ENCODE measurements around the gene UST.

DNA sequence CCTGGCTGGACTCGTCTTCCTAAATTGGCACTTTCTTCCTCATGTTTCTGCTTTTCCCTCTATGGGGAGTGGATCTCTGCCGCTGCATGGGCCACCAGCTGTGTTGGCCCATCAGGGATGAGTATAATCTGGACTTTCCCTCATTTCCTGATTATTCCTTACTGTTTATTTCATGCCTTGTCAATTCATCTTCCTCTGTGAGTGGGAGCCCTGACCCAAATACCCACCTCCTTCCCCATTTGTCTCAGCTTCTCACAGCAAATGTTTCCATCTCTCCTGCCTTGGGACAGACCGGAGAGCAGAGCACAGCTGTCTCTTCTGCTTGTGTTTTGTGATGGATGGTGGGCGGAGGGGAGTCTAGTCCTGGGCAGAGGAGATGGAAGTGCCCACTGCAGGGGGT lies 212.7 kb downstream of the UST start:
- TF ChIP-seq TCF12 (IDR thresholded peaks at IDR 0.05; ENCODE audit: low read depth, low read length) (no peak), YY1 (IDR thresholded peaks at IDR 0.05; ENCODE audit: low read depth, low read length) (no peak), JUND (IDR thresholded peaks at IDR 0.05; ENCODE audit: low read length) (no peak), SIX5 (IDR thresholded peaks at IDR 0.05; ENCODE audit: low read depth, low read length) (no peak)
- TF ChIP-seq, protein P1, sequence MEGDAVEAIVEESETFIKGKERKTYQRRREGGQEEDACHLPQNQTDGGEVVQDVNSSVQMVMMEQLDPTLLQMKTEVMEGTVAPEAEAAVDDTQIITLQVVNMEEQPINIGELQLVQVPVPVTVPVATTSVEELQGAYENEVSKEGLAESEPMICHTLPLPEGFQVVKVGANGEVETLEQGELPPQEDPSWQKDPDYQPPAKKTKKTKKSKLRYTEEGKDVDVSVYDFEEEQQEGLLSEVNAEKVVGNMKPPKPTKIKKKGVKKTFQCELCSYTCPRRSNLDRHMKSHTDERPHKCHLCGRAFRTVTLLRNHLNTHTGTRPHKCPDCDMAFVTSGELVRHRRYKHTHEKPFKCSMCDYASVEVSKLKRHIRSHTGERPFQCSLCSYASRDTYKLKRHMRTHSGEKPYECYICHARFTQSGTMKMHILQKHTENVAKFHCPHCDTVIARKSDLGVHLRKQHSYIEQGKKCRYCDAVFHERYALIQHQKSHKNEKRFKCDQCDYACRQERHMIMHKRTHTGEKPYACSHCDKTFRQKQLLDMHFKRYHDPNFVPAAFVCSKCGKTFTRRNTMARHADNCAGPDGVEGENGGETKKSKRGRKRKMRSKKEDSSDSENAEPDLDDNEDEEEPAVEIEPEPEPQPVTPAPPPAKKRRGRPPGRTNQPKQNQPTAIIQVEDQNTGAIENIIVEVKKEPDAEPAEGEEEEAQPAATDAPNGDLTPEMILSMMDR (IDR thresholded peaks at IDR 0.05; ENCODE audit: control extremely low read depth in 1 of 3, insufficient read depth in 1 of 3, low read depth in 1 of 3, low read length in 3 of 3), result no peak

Measured in H1 (cell line).